Retinal pigment epithelial cell (primary cell): Measurements from ENCODE around the gene MESP2.

ENCODE experiments used
- DNase-seq: peaks from one replicate; pipeline ENCODE4 v3.0.0-alpha.2; 2010; ENCODE audit warnings: low read depth
- H3K4me3 ChIP-seq: 2 replicates; pipeline ENCODE4 v1.5.1; 2011; ENCODE audit warnings: mild to moderate bottlenecking, low read length, control low read depth, moderate library complexity
- TF ChIP-seq, protein P1 (sequence below): conservative IDR thresholded peaks from 2 replicates; pipeline ENCODE4 v1.5.1; 2011; ENCODE audit warnings: low read depth, low read length, control low read depth, inconsistent platforms

Gene MESP2

GRCh38 chr15:89817701-89818280 is 41.7 kb downstream of the MESP2 start:
- TF ChIP-seq, protein P1, sequence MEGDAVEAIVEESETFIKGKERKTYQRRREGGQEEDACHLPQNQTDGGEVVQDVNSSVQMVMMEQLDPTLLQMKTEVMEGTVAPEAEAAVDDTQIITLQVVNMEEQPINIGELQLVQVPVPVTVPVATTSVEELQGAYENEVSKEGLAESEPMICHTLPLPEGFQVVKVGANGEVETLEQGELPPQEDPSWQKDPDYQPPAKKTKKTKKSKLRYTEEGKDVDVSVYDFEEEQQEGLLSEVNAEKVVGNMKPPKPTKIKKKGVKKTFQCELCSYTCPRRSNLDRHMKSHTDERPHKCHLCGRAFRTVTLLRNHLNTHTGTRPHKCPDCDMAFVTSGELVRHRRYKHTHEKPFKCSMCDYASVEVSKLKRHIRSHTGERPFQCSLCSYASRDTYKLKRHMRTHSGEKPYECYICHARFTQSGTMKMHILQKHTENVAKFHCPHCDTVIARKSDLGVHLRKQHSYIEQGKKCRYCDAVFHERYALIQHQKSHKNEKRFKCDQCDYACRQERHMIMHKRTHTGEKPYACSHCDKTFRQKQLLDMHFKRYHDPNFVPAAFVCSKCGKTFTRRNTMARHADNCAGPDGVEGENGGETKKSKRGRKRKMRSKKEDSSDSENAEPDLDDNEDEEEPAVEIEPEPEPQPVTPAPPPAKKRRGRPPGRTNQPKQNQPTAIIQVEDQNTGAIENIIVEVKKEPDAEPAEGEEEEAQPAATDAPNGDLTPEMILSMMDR, result no peak
- DNase-seq, result no peak
- no peak overlapping the region for H3K4me3 ChIP-seq

GRCh38 chr15:89818287-89818686 is 42.2 kb downstream of the MESP2 start:
- no peak for DNase-seq
- TF ChIP-seq, protein P1, result no peak
- no peak overlapping the region for H3K4me3 ChIP-seq

DNA sequence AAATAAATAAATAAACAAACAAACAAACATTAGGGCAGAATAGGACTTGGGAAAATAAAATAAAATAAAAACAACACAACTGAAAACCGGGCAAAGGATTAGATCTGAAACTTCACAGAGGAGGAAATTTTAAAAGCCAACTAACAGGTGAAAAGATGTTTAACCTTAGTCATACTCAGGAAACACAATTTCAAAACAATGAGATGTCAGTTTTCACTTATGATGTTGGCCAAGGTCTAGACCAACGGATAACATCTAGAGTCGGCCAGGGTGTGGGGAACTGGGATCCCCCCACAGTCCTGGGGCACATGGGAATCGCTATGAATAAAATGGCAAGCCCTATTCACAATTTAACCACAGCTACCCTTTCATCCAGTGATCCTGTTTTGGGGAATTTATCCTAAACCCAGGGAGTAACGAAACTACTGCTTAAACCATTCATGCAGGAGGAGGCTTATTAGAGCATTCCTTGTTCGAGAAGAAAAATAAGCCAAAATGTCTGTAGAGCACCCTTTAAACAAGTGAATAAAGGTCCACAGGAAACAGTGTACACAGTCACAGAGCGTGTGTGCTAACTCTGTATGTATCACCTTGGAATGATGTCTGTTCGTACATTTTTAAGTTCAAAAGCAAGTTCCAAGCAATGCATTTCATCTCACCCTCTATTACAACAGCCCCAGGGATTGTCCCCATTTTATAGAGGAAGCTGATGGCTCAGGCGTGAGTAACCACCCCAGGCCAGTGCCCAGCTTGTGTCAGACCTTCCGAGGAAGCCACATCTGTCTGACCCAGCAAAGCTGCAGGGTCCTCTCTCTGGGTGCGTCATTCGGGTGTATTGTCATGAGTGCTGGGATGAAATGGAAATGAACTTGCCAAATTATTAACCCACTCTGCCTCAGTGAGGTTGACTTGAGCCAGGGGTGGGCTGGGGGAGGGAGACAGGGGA is 44.8 kb downstream of the MESP2 start:
- DNase-seq, result no peak
- TF ChIP-seq, protein P1, result no peak
- no peak overlapping the region for H3K4me3 ChIP-seq

GRCh38 chr15:89822026-89822425 is 45.9 kb downstream of the MESP2 start:
- DNase-seq, result no peak
- TF ChIP-seq, protein P1, result no peak
- H3K4me3 ChIP-seq, result no peak overlapping the region

DNA sequence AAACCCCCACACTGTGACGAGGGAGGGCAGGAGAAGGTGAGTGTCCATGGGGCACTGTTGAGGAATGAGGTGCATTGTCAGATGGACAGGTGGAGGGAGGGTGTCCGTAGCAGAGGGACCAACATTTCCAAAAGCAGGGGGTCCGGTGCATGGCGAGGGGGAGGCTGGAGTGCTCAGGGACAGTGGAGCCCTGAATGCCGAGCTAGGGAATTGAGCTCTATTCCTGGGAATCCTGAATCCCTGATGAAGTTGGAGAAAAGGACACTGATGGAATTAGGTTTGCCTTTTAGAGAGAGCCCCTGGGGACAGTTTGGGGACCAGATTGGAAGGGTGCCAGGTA is 46.4 kb downstream of the MESP2 start:
- no peak for DNase-seq
- H3K4me3 ChIP-seq, result no peak overlapping the region
- TF ChIP-seq, protein P1, result no peak

DNA sequence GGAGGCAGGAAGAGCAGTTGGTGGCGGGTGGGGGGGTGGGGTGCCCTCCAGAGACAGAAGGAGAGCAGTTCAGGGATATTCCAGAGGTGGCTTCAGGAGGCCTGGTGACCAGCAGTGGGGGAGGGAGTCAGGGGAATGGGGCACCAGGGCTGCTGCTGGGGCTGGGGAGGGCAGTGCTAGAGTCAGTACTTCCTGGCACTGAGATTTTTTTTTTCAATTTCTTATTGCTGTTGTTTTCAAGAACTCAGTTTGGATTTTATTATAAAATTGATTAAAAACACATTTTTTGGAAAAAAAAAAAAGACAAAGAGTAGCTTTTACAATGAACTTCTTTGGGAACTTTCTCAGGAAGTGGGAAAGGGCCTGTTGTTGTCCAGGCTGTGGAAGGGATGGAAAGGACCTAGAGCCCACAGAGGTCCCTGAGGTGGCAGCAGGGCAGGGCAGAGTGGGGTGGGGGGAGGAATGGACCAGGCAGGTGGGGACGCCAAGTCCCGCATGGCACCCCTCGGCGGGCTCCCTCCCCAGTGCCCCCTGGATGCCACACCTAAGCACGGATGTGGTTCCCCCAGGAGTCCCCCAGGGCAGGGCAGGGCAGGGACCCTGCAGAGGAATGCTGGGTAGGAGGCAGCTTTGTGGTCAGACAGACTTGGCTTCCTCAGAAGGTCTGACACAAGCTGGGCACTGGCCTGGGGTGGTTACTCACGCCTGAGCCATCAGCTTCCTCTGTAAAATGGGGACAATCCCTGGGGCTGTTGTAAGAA is 47.0 kb downstream of the MESP2 start:
- DNase-seq, result no peak
- TF ChIP-seq, protein P1, result no peak
- H3K4me3 ChIP-seq, result no peak overlapping the region
